ENCODE data around the gene BCL3. TPM values are rescaled to one million over a fixed set of nuclear protein-coding genes. Genes with fewer than 3 reads are reported as not detected.

Gene BCL3
- total and polyA plus RNA-seq, 3 donors from 2014 or later, result 15.5 to 38.1 (median 31.7) TPM

DNA sequence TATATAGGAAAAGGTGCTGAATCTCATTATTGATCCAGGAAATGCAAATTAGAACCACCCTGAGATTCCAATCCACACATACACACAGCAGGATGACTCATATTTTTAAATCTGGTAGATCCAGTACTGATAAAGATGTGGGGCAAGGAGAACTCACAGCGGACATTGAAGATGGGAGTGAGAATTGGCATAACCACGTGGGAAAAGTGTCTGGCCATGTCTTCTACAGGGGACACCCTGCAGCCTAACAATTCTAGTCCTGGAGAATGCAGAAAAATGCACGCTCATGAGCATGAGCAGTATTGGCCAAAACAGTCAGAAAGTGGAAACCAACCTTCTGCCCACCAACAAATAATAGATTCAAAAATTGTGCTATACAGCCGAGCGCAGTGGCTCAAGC, 13.5 kb upstream of the BCL3 start:
- TF ChIP-seq, protein P1, sequence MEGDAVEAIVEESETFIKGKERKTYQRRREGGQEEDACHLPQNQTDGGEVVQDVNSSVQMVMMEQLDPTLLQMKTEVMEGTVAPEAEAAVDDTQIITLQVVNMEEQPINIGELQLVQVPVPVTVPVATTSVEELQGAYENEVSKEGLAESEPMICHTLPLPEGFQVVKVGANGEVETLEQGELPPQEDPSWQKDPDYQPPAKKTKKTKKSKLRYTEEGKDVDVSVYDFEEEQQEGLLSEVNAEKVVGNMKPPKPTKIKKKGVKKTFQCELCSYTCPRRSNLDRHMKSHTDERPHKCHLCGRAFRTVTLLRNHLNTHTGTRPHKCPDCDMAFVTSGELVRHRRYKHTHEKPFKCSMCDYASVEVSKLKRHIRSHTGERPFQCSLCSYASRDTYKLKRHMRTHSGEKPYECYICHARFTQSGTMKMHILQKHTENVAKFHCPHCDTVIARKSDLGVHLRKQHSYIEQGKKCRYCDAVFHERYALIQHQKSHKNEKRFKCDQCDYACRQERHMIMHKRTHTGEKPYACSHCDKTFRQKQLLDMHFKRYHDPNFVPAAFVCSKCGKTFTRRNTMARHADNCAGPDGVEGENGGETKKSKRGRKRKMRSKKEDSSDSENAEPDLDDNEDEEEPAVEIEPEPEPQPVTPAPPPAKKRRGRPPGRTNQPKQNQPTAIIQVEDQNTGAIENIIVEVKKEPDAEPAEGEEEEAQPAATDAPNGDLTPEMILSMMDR (IDR thresholded peaks at IDR 0.05), result no peak
- TF ChIP-seq POLR2A (IDR thresholded peaks at IDR 0.05), result no peak
- no peak for DNase-seq
- no peaks in the 10 kb centered on the region for H3K36me3 ChIP-seq (ENCODE audit: low read depth, missing control alignments)
- no peak overlapping the region for H3K4me3 ChIP-seq
- H3K27ac ChIP-seq, result no peak overlapping the region
- peaks cover 5% of the 10 kb centered on the region for H3K4me1 ChIP-seq
- WGBS, 2 donors, result 77 to 78% methylated on average over 5 of the region's 5 CpGs
- no peaks in the 10 kb centered on the region for H3K27me3 ChIP-seq
- intact Hi-C loops (cut with DNase I; ENCODE audit: low total_unique reads), result no loop called here
- no peaks in the 10 kb centered on the region for H3K9me3 ChIP-seq

DNA sequence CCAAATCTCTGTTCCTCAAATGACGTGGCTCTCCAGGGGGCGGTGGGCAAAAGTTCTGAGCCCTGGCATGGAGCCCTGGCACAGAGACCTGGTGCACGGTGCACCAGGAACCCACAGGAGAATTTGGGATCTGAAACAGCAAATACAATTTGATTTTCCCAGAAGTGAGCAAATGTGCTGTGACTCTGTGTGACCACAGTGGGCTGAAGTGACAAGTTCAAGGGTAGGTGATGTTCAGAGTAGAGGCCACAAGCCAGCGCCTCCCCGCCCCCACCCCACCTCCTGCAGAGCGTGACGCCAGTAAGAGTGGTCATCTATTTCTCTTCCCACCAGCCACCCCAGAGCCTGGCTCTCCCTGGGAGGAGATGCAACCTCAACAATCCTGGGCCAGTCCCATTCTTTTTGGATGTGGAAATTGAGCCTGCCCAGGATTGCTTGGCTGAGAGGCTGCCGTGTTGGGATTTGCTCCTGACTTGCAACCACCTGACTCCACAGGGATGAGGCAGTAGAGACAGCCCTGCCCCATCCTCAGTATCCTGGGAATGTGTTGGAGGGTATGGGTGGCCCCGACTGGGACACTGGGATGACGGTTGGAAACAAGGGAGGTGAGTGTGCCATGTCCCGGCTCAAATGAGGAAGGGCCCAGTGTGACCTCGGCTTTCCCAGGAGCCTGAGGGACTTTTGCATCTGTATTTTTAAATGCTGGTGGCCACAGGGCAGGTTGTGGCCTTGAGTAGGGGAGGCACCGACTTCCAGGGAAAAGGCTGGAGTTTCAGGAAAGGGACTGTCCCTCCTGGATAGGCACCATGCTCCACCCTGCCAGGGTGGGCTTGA, 11.1 kb upstream of the BCL3 start:
- WGBS, 2 donors, result 54 to 57% methylated on average over 13 of the region's 13 CpGs
- H3K9me3 ChIP-seq, result no peaks in the 10 kb centered on the region
- intact Hi-C loops (cut with DNase I; ENCODE audit: low total_unique reads), result no loop called here
- no peak overlapping the region for H3K27ac ChIP-seq
- H3K27me3 ChIP-seq, result no peaks in the 10 kb centered on the region
- no peak overlapping the region for H3K4me3 ChIP-seq
- DNase-seq, result no peak
- no peaks in the 10 kb centered on the region for H3K36me3 ChIP-seq (ENCODE audit: low read depth, missing control alignments)
- TF ChIP-seq POLR2A (IDR thresholded peaks at IDR 0.05), result no peak
- peaks cover 23% of the 10 kb centered on the region for H3K4me1 ChIP-seq

DNA sequence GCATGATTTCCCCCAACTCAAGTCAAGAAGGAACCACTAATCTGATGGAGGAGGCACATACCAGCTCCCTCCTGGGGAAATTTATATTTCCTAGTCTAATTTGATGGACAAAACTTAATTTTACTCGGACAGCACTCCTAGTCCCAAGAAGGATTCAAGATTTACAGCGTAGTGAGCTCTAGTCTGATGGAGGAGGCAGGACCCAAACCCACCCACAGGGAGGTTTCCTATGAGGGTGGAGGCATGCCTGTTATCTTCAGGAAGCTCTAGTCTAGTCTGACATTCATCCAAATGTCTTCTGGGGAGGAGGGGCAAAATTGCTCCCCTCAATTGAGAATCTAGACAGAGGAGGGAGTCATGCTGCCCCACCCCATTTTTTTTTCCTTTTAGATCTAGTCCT, 10.4 kb upstream of the BCL3 start:
- no peak overlapping the region for H3K4me3 ChIP-seq
- intact Hi-C loops (cut with DNase I; ENCODE audit: low total_unique reads), result no loop called here
- WGBS, 2 donors, result 88 to 91% methylated on average over 2 of the region's 2 CpGs
- peaks cover 29% of the 10 kb centered on the region for H3K4me1 ChIP-seq
- no peak overlapping the region for H3K27ac ChIP-seq
- H3K27me3 ChIP-seq, result no peaks in the 10 kb centered on the region
- no peak for DNase-seq
- H3K9me3 ChIP-seq, result no peaks in the 10 kb centered on the region
- no peaks in the 10 kb centered on the region for H3K36me3 ChIP-seq (ENCODE audit: low read depth, missing control alignments)
- TF ChIP-seq POLR2A (IDR thresholded peaks at IDR 0.05), result no peak
- TF ChIP-seq, protein P1 (IDR thresholded peaks at IDR 0.05), result no peak

DNA sequence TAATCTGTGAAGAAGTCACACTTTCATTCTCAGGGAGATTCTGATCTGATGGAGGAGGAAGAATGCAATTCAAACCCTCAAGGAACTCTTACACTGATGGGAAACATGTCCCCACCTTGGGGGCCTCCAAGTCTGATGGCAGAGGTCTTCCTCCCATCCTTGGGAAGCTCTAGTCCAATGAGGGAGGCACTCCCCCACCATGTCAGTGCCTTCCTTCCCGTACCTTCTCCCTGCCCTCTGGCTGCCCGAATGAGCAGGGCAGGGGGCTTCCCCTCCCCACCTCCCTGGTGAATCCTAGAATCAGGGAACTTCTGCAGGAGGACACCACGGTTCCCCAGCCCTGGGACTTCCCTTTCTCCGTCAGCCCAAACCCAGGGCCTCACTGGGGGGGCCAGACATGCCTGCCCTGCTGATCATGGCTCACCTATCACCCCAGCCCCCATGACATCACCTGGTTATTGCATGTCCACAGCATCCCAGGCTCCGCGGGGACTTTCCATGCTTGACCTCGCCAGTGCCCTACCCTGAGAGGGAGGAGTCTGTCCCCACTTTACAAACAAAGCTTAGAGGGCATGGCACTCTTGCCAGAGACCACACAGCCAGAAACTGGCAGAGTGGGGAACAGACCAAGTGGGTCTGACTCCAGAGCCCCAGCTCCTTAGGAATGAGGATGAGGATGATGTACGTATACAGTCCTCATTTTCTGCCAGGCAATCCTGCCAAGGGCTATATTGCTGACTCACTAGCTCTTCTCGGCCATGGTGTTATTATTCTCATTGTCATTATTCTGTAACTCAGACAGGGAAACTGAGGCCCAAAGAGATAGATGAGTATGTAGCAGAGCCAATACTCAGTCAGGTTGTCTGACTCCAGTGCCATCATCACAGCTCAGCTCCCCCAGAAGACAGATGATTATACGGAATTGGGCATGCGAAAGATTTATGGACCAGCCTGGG, 9.6 kb upstream of the BCL3 start:
- intact Hi-C loops (cut with DNase I; ENCODE audit: low total_unique reads), result no loop called here
- 74 to 85% methylated on average over 10 to 11 of the region's 11 CpGs for WGBS, 2 donors
- Histone ChIP-seq H3K4me3 (no peak overlapping the region), H3K9me3 (no peaks in the 10 kb centered on the region), H3K36me3 (ENCODE audit: low read depth, missing control alignments) (no peaks in the 10 kb centered on the region), H3K27me3 (no peaks in the 10 kb centered on the region), H3K27ac (no peak overlapping the region), H3K4me1 (peaks cover 37% of the 10 kb centered on the region)
- TF ChIP-seq POLR2A (IDR thresholded peaks at IDR 0.05), result no peak
- TF ChIP-seq, protein P1 (IDR thresholded peaks at IDR 0.05), result no peak
- no peak for DNase-seq

DNA sequence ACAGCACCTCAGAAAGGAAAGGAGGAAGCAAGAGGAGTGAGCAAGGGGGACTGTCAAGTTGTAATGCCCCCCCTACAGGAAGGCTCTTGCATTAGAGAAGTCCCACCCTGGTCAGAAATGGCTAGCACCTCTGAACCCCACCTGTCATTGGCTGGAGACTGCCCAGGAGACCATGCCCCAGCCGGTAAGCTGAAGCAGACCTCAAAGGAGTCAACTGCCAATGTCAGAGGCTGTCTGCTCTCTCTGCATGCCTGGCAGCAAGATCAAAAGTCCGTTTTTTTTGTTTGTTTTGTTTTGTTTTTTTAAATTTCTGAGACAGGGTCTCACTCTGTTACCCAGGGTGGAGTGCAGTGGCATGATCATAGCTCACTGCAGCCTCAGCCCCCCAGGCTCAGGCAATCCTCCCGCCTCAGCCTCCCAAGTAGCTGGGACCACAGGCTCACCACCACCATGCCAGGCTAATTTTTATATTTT, 8.1 kb upstream of the BCL3 start:
- Histone ChIP-seq H3K36me3 (ENCODE audit: low read depth, missing control alignments) (no peaks in the 10 kb centered on the region), H3K27ac (no peak overlapping the region), H3K4me1 (peaks cover 46% of the 10 kb centered on the region), H3K27me3 (no peaks in the 10 kb centered on the region), H3K4me3 (no peak overlapping the region), H3K9me3 (no peaks in the 10 kb centered on the region)
- intact Hi-C loops (cut with DNase I; ENCODE audit: low total_unique reads), result no loop called here
- DNase-seq, result no peak
- WGBS, 2 donors, result 60 to 62% methylated on average over 3 of the region's 3 CpGs
- TF ChIP-seq, protein P1 (IDR thresholded peaks at IDR 0.05), result no peak
- no peak for TF ChIP-seq POLR2A (IDR thresholded peaks at IDR 0.05)

Measured in testis (tissue), 3 donors.